Thoracic aorta (tissue), 2 donors: ENCODE measurements around the gene PGAM4. TPM values are rescaled to one million over a fixed set of nuclear protein-coding genes. Genes with fewer than 3 reads are reported as not detected.

ENCODE experiments used
- ATAC-seq: fragments of 150-250 bp; one replicate; pipeline ENCODE4 v1.8.0; 2017; ENCODE audit warnings: low read depth; ENCODE audit not compliant: insufficient number of reproducible peaks, low FRiP score
- DNase-seq: peaks from one replicate; pipeline ENCODE4 v3.0.0-alpha.2; 2020; ENCODE audit warnings: low spot score
- H3K27ac ChIP-seq, 2 donors: fragments of 200-600 bp; sonication (generic); 1 replicate in 1 of 2; 2 replicates in 1 of 2; pipeline ENCODE4 v1.5.1; 2016; ENCODE audit warnings: mild to moderate bottlenecking in 2 of 2, moderate library complexity in 2 of 2
- H3K27me3 ChIP-seq: fragments of 200-600 bp; sonication (generic); replicated peaks from 2 replicates; pipeline ENCODE4 v1.6.0; 2016; ENCODE audit warnings: mild to moderate bottlenecking; ENCODE audit not compliant: insufficient read depth
- H3K36me3 ChIP-seq: fragments of 200-600 bp; sonication (generic); one replicate; pipeline ENCODE4 v1.5.1; 2016
- H3K4me1 ChIP-seq, 2 donors: fragments of 200-600 bp; sonication (generic); 1 replicate in 1 of 2; 2 replicates in 1 of 2; pipeline versions ENCODE4 v1.5.1 to v1.6.0; 2016; ENCODE audit warnings: low read depth in 2 of 2, mild to moderate bottlenecking in 1 of 2; ENCODE audit not compliant: control insufficient read depth in 1 of 2
- H3K4me3 ChIP-seq: fragments of 200-600 bp; sonication (generic); 2 replicates; pipeline ENCODE4 v1.5.1; 2016; ENCODE audit warnings: mild to moderate bottlenecking
- H3K9me3 ChIP-seq: fragments of 200-600 bp; sonication (generic); 2 replicates; pipeline ENCODE4 v1.5.1; 2016
- total RNA-seq, 2 donors: library from RNA; depleted of rRNA; stranded (reverse); fragments of >200 nt; gene quantifications; one replicate each; pipeline versions ENCODE4 v1.1.0 to v1.2.3, GENCODE V29; 2016
- TF ChIP-seq, protein P1 (sequence below): fragments of 200-600 bp; sonication (generic); IDR thresholded peaks from one replicate; pipeline ENCODE4 v1.5.1; 2019; ENCODE audit warnings: antibody characterized with exemption

The PGAM4 gene
- total RNA-seq, 2 donors from 2014 or later = not detected

DNA sequence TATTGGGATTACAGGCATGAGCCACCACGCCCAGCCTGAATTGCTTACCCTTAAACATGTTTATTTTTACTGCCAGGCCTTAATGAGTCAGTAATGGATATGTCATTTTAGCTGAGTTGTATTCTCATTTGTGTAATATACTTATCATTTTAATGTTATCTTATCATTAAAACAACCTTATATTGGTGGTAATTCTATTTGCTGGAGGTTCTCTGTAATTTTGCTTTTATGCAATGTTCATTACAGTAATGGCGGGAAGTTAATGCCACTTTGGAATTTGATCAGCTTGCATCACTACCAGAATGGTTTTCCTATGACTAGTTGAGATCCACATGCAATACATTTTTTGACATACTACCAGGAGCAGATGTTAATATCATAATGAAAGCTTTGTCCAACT lies 6.3 kb upstream of the PGAM4 start:
- no peak for ATAC-seq
- TF ChIP-seq, protein P1, sequence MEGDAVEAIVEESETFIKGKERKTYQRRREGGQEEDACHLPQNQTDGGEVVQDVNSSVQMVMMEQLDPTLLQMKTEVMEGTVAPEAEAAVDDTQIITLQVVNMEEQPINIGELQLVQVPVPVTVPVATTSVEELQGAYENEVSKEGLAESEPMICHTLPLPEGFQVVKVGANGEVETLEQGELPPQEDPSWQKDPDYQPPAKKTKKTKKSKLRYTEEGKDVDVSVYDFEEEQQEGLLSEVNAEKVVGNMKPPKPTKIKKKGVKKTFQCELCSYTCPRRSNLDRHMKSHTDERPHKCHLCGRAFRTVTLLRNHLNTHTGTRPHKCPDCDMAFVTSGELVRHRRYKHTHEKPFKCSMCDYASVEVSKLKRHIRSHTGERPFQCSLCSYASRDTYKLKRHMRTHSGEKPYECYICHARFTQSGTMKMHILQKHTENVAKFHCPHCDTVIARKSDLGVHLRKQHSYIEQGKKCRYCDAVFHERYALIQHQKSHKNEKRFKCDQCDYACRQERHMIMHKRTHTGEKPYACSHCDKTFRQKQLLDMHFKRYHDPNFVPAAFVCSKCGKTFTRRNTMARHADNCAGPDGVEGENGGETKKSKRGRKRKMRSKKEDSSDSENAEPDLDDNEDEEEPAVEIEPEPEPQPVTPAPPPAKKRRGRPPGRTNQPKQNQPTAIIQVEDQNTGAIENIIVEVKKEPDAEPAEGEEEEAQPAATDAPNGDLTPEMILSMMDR = no peak
- DNase-seq = no peak

GRCh38 chrX:77967631-77968030 lies 1.8 kb downstream of the PGAM4 start:
- DNase-seq (no peak), ATAC-seq (no peak)
- Histone ChIP-seq H3K27ac (no peak overlapping the region), H3K4me3 (no peak overlapping the region), H3K4me1 (no peaks in the 10 kb centered on the region), H3K9me3 (no peaks in the 10 kb centered on the region), H3K27me3 (no peaks in the 10 kb centered on the region), H3K36me3 (no peaks in the 10 kb centered on the region)
- TF ChIP-seq, protein P1 = no peak

More for the DNA sequence above, 6.3 kb upstream of the PGAM4 start:
- Histone ChIP-seq H3K27me3 (no peaks in the 10 kb centered on the region), H3K9me3 (no peaks in the 10 kb centered on the region), H3K27ac (no peak overlapping the region), H3K4me1 (no peaks in the 10 kb centered on the region), H3K4me3 (no peak overlapping the region), H3K36me3 (no peaks in the 10 kb centered on the region)

DNA sequence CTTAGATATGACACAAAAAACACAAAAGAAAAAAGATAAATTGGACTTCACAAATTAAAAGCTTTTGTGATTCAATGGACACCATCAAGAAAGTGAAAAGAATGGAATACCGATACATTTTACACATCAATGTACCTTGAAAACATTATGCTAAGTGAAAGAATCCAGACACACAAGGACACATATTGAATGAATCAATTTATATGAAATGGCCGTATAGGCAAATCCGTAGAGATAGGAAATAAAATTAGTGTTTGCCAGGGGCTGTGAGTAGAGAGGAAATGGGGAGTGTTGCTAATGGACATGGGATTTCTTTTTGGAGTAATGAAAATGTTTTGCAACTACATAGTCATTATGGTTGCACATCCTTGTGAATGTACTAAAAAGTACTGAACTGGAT lies 3.1 kb downstream of the PGAM4 start:
- DNase-seq (no peak), ATAC-seq (no peak)
- Histone ChIP-seq H3K4me3 (no peak overlapping the region), H3K27me3 (no peaks in the 10 kb centered on the region), H3K36me3 (no peaks in the 10 kb centered on the region), H3K27ac (no peak overlapping the region), H3K9me3 (no peaks in the 10 kb centered on the region), H3K4me1 (no peaks in the 10 kb centered on the region)
- TF ChIP-seq, protein P1 = no peak

DNA sequence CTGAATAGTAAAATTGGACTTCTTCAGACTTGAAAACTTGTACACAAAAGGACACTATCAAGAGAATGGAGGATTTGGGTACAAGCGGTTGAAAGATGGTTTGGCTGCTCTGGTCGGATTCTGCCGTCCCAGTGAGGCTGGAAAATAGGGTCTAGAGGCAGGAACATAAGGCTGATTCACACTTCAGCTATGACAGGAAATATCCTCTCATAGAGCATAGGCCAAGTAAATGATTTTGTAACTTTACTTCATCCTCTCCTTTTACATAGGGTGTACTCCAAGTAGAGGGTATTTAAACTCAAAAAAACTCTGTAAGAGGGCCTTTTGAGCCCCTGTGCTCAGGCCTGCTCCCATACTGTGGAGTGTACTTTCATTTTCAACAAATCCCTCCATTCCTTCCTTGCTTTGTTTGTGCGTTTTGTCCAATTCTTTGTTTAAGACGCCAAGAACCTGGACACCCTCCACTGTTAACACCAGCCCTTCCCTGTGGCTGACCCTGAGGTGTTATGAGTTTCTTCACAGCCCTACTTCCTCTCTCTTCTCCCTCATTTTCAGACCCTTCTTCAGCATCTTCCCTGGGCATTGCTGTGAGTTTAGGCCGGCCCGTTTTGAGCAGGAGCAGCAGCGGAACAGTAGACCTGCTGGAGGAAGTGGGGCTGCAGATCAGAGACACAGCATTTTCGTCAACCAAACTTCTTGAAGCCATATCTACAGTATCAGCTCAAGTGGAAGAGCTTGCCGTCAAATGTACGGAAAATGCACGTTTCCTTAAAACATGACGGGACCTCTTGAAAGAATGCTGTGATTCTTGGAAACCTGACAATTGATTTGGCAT lies 7.2 kb downstream of the PGAM4 start:
- Histone ChIP-seq H3K36me3 (no peaks in the 10 kb centered on the region), H3K4me1 (no peaks in the 10 kb centered on the region), H3K27ac (no peak overlapping the region), H3K4me3 (peak overlapping the region; percentile 35), H3K9me3 (no peaks in the 10 kb centered on the region), H3K27me3 (no peaks in the 10 kb centered on the region)
- no peak for ATAC-seq
- TF ChIP-seq, protein P1 = no peak
- no peak for DNase-seq

- Histone ChIP-seq H3K36me3 (no peaks in the 10 kb centered on the region), H3K27ac (no peak overlapping the region), H3K27me3 (no peaks in the 10 kb centered on the region), H3K4me3 (no peak overlapping the region), H3K4me1 (no peaks in the 10 kb centered on the region), H3K9me3 (no peaks in the 10 kb centered on the region)
- ATAC-seq (no peak), DNase-seq (no peak)
- TF ChIP-seq, protein P1 = no peak
These were observed 8.4 kb downstream of the PGAM4 start for GRCh38 chrX:77961063-77961462.
